Measurements from ENCODE around the gene SMG1.

The SMG1 gene

GRCh38 chr16:18802767-18803343 is 123.4 kb downstream of the SMG1 start:
- TF ChIP-seq, protein P1, sequence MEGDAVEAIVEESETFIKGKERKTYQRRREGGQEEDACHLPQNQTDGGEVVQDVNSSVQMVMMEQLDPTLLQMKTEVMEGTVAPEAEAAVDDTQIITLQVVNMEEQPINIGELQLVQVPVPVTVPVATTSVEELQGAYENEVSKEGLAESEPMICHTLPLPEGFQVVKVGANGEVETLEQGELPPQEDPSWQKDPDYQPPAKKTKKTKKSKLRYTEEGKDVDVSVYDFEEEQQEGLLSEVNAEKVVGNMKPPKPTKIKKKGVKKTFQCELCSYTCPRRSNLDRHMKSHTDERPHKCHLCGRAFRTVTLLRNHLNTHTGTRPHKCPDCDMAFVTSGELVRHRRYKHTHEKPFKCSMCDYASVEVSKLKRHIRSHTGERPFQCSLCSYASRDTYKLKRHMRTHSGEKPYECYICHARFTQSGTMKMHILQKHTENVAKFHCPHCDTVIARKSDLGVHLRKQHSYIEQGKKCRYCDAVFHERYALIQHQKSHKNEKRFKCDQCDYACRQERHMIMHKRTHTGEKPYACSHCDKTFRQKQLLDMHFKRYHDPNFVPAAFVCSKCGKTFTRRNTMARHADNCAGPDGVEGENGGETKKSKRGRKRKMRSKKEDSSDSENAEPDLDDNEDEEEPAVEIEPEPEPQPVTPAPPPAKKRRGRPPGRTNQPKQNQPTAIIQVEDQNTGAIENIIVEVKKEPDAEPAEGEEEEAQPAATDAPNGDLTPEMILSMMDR (conservative IDR thresholded peaks at IDR 0.05; ENCODE audit: low read length) = no peak
- no peak overlapping the region for H3K4me3 ChIP-seq (ENCODE audit: low read length)
- no peak for DNase-seq (ENCODE audit: low read depth)

DNA sequence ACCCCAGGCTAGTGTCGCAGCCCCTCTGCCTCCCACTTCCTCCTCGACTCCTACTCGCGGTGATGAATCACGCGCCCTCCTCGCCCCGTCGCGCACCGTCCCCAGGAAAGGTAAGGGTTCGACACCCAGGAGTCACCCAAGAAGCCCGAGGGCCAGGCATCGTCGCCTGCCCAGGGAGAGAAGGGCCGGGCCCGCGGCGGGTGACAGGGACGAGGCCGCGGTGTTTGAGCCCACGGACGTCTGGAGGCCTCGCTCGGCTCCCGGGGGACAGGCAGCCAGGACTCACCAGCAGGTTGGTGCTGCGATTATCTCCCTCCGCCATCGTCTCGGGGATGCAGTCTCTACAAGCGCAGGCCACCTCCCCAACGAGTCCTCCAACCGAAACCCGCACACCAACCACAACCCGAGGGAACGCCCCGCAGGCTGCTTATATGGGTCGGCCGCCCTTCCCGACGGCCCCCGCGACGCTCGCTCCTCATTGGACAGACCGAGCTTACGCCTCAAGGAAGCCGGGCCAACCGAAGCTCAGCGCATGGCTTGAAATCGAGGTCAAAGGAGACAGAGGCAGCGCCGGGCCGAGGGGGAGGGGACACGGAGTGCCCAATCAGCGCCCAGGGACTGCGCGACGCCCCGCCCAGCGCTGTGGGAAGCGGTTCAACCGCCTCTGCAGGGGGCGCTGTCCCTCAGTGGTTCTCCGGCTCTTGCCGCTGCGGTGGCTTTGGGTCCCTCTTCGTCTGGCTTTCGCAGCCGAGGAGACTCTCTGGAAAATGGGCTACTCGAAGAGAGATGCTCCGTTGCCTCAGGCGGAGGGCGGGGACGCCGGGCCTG is 124.8 kb downstream of the SMG1 start, which contains the start of gene ARL6IP1:
ARL6IP1 (minus strand) TSS at position 405 of the 828 bp plus-strand sequence; CDS start at position 322, 83 bp downstream.
- DNase-seq (ENCODE audit: low read depth) = peak; percentile 100
- TF ChIP-seq, protein P1 (conservative IDR thresholded peaks at IDR 0.05; ENCODE audit: low read length) = peak; percentile 76

GRCh38 chr16:18800775-18801144 is 125.4 kb downstream of the SMG1 start:
- DNase-seq (ENCODE audit: low read depth) = peak; percentile 30
- H3K4me3 ChIP-seq (ENCODE audit: low read length) = peak overlapping the region; percentile 94
- TF ChIP-seq, protein P1 (conservative IDR thresholded peaks at IDR 0.05; ENCODE audit: low read length) = no peak

More for the DNA sequence above, 124.8 kb downstream of the SMG1 start, which contains the start of gene ARL6IP1:
- peak within 1 kb of the TSS; percentile 94 for H3K4me3 ChIP-seq (ENCODE audit: low read length)

- DNase-seq (ENCODE audit: low read depth) = no peak
- TF ChIP-seq, protein P1 (conservative IDR thresholded peaks at IDR 0.05; ENCODE audit: low read length) = no peak
- peak overlapping the region; percentile 94 for H3K4me3 ChIP-seq (ENCODE audit: low read length)
Observed at GRCh38 chr16:18800293-18800692, 125.9 kb downstream of the SMG1 start.

DNA sequence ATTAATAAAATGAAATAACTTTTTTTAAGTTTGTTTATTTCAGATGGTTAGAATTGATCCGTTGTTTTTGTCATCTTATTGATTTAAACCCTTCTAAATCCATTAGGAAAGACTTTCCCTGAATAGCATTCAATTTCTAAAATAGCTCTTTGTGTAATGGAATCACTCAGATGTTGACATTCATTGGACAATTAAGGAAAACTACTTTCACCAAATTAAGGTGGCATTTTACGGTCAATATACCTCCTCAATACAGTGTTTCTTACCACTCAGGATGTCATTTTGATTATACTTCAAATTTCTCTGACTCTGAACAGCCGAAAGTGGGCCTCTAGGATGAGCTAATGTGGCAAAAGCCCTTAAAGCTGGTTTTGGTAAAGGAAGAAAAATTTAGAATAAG is 126.7 kb downstream of the SMG1 start:
- DNase-seq (ENCODE audit: low read depth) = no peak
- TF ChIP-seq, protein P1 (conservative IDR thresholded peaks at IDR 0.05; ENCODE audit: low read length) = no peak
- peak overlapping the region; percentile 94 for H3K4me3 ChIP-seq (ENCODE audit: low read length)

DNA sequence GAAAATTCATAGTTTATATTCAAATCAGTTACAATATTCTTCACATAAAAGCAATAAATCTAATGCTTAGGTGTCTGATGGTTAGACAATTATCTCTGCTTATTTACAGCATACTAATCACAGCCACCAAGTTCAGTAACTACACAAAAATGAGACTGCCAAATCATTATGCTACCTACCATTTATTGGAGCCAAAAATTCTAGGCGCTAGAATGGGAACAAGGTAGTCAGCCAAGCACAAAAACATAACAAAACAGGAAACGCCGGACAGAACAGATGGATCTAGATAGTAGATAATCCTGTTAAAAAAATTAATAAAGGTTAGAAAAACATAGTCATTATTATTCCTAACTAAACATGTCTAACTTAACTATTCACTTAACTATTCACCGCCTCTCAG is 128.5 kb downstream of the SMG1 start:
- TF ChIP-seq, protein P1 (conservative IDR thresholded peaks at IDR 0.05; ENCODE audit: low read length) = no peak
- H3K4me3 ChIP-seq (ENCODE audit: low read length) = no peak overlapping the region
- DNase-seq (ENCODE audit: low read depth) = no peak

- H3K4me3 ChIP-seq (ENCODE audit: low read length) = no peak overlapping the region
- TF ChIP-seq, protein P1 (conservative IDR thresholded peaks at IDR 0.05; ENCODE audit: low read length) = no peak
- no peak for DNase-seq (ENCODE audit: low read depth)
Observed at GRCh38 chr16:18796377-18796776, 129.8 kb downstream of the SMG1 start.
